ENCODE results near the gene MEA1. TPM values are rescaled to one million over a fixed set of nuclear protein-coding genes. Genes with fewer than 3 reads are reported as not detected.

MEA1 gene
- total RNA-seq, 1 experiment from 2014 or later = 64.8 TPM

- Histone ChIP-seq H3K9me3 (ENCODE audit: control insufficient read depth in 1 of 2, insufficient read depth in 1 of 2, low read depth in 1 of 2, low read length in 2 of 2) (no peaks in the 10 kb centered on the region), H3K79me2 (ENCODE audit: insufficient read depth, low read length) (no peaks in the 10 kb centered on the region), H3K36me3 (ENCODE audit: control insufficient read depth in 1 of 2, insufficient read depth in 2 of 2, low read length in 2 of 2) (peaks cover 0 to 3% of the 10 kb centered on the region in 2 experiments; a peak in 2 of 4 replicates), H3K9me2 (ENCODE audit: insufficient read depth) (no peaks in the 10 kb centered on the region), H3K27ac (ENCODE audit: low read depth, low read length) (no peak overlapping the region), H3K27me3 (ENCODE audit: insufficient read depth, low read length) (no peaks in the 10 kb centered on the region), H3K4me3 (replicated peaks in 1 of 2; ENCODE audit: low read depth in 1 of 2, low read length in 2 of 2) (no peak overlapping the region), H3K9ac (ENCODE audit: low read length) (no peak overlapping the region), H3K4me2 (ENCODE audit: low read length) (no peak overlapping the region), H2AFZ (ENCODE audit: low read depth, low read length, poor library complexity, severe bottlenecking) (no peak overlapping the region), H4K20me1 (ENCODE audit: insufficient read depth) (no peaks in the 10 kb centered on the region), H3K4me1 (ENCODE audit: control insufficient read depth in 1 of 2, insufficient read depth in 2 of 2, low read length in 2 of 2) (peaks cover 15 to 27% of the 10 kb centered on the region in 2 experiments)
- ChIA-PET RAD21 (ENCODE audit: low non-redundant PET in 1 of 2, low total read pairs in 2 of 2, uncharacterized antibody in 2 of 2, unreplicated experiment in 2 of 2) (no interaction called here), POLR2A (no interaction called here), CTCF (no interaction called here)
- no peak for TF ChIP-seq POLR2AphosphoS5 (IDR thresholded peaks at IDR 0.05; ENCODE audit: low read depth, low read length)
- TF ChIP-seq EZH2 (IDR thresholded peaks at IDR 0.05) = no peak
- TF ChIP-seq ZFX (IDR thresholded peaks at IDR 0.05) = no peak
- TF ChIP-seq ELF1 (IDR thresholded peaks at IDR 0.05; ENCODE audit: borderline replicate concordance, low read depth) = no peak
- TF ChIP-seq YY1 (IDR thresholded peaks at IDR 0.05; ENCODE audit: extremely low read depth, insufficient replicate concordance, low read depth, low read length) = no peak
- no peak for TF ChIP-seq SRF (IDR thresholded peaks at IDR 0.05; ENCODE audit: low read depth)
- no peak for TF ChIP-seq EZH2phosphoT487 (IDR thresholded peaks at IDR 0.05; ENCODE audit: borderline replicate concordance)
- no peak for TF ChIP-seq RAD21 (IDR thresholded peaks at IDR 0.05; ENCODE audit: low read depth)
- TF ChIP-seq CEBPB (IDR thresholded peaks at IDR 0.05; ENCODE audit: low read depth) = no peak
- TF ChIP-seq ZBTB33 (IDR thresholded peaks at IDR 0.05; ENCODE audit: extremely low read depth, insufficient replicate concordance, low read length) = no peak
- no peak for ATAC-seq
- DNase-seq (ENCODE audit: low read depth, low spot score) = no peak
- intact Hi-C loops (cut with micrococcal nuclease) = no loop called here
- BruUV-seq (replicated peaks) = no TSS peak
Measured at GRCh38 chr6:42968126-42968701, 45.5 kb downstream of the MEA1 start.
